HG03159 (cell line): ENCODE data around the gene ENPP3.
"Not testable (repeated sequence)": the region's sequence is repeated elsewhere in the genome, so short reads cannot be mapped to it uniquely, and the experiment has no call there.

Source experiments
- ATAC-seq: cut with Tn5 transposase; IDR thresholded peaks from one replicate; pipeline ENCODE4 v1.9.1; 2021; ENCODE audit warnings: mild to moderate bottlenecking, moderate library complexity; ENCODE audit not compliant: unreplicated experiment

The ENPP3 gene

DNA sequence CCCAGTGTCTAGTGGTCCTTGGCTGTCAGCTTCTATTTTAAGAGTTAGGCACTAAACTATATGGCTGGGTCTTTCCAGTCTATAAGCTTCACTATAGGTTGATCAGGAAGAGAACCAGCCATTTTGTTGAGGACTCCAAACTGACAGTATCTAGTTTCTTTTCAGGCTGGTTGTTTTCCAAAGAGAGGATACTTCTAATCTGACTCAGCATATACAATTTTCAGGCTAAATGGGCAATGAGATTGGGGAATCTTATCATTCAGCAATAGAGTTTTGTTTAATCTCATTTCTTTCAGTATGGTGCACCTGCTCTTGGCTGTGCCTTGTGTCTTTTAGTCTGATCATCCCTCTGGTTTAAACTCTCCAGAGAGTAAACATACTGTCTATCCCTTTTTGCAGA lies 94.1 kb downstream of the ENPP3 start:
- ATAC-seq: no peak

DNA sequence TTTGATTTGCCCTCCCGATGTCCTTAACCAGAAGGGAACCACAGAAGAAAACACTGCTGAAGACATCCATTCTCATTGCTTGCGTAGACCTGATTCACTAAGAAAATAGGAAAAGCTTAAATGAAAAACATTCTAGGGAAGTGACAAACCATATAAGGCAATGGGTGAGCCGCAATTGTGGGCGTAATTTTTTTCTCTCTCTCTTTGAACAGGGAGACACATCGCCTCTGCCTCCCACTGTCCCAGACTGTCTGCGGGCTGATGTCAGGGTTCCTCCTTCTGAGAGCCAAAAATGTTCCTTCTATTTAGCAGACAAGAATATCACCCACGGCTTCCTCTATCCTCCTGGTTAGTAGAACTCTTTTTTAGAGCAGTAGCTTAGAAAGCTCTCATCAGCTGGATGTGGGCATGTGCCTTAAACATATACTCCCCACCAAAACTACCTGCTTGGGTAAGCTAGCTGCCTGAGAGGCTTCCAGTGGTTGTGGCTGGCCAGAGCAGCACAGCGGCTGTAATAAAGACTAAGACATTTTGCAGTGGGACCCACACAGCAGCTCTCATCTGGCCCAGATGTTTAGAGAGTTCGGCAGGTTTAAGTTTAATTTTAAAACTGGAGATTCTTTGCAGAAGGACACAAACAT lies 96.4 kb downstream of the ENPP3 start:
- ATAC-seq: no peak

DNA sequence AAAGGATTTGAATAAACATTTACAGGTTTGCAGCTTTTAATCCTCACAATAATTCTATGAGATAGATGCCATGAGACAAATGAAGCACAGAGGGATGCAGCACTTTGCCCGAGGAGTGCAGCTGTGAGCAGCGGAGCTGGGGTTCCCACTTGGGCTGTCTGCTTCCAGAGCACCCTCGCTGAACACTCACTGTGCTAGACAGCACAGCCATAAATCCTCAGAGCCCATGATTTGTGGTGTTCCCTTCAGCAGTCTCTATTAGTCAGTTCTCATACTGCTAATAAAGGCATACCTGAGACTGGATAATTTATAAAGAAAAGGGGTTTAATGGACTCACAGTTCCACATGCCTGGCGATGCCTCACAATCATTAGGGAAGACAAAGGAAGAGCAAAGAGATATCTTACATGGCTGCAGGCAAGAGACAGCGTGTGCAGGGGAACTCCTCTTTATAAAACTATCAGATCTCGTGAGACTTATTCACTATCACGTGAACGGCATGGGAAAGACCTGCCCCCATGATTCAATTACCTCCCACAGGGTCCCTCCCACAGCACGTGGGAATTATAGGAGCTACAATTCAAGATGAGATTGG lies 99.0 kb downstream of the ENPP3 start:
- no peak for ATAC-seq

DNA sequence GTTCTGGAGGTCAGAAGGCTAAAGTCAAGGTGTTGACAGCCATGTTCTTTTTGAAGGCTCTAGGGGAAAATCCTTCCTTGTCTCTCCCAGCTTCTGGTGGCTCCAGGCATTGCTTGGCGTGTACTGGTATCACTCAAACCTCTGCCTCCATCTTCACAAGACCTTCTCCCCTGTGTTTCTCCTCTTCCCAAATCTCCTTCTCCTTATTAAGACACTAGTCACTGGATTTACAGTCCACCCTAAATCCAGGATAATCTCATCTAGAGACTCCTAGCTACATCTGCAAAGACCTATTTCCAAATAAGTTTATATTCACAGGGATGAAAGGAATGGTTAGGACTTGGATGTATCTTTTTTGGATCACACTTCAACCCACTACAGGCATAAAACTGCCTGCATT lies 99.7 kb downstream of the ENPP3 start:
- no peak for ATAC-seq

DNA sequence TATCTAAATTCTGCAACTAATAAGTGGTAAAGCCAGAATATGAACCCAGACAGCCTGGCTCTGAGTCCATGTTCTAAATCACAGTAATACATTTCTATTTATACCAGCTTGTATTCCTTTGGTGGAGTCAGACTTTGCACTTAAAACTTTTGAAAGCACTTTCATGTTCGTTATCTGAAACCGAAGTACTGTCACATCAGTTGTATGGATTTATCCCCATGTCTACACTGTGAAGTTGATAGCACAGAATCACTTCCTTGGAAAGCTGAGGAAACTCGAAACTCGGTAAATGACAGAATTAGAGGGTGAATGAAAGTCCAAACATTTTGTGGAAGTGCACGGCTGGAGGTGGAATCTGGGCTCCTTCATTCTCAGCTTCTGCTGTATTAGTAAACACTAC lies 102.0 kb downstream of the ENPP3 start:
- no peak for ATAC-seq

DNA sequence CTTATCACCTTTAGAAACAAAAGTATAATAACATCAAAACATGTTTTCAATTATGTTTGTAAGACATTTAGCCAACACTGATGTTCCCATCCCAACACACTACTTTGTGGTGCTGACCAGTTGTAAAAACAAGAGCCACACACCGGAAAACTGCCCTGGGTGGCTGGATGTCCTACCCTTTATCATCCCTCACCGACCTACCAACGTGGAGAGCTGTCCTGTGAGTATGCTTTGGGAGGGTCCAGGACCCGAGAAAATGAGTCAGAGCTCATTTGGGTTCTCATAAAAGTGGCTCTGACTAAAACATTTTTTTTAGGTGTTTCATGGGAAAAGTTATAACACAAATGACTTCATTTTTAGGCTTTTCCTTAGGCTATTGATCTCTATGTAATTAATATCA lies 103.1 kb downstream of the ENPP3 start:
- no peak for ATAC-seq

DNA sequence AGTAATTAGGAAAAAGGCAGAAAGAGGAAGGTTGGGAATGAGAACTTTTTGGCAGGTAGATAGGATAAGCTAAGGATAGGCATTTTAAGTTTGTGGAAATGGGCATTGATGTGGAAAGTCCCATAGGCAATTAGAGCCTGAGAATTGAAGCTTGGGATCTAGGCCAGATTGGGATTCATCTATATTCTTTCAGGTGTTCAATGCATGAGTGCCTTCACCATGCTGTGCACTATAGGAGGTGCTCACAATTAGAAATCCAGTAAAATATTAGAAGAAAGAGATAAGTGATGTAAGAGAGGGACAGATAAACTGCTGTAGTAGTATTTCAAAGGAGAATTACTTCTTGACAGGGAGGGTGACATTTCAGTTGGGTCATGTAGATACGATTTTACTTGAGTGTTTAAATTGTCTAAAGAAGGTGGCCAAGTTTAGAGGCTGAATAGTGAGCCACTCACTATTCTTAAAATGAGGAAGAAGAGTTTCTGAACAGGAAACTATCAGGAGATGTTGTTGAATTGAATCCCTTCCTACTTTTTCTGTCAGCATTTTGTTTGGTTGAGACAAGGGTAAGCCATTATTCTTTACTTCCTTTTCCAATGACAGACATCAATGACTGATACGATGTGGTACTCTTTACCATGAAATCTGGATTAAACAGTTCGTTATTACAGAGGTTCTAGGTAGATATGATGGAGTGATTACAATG lies 104.7 kb downstream of the ENPP3 start:
- ATAC-seq: no peak

DNA sequence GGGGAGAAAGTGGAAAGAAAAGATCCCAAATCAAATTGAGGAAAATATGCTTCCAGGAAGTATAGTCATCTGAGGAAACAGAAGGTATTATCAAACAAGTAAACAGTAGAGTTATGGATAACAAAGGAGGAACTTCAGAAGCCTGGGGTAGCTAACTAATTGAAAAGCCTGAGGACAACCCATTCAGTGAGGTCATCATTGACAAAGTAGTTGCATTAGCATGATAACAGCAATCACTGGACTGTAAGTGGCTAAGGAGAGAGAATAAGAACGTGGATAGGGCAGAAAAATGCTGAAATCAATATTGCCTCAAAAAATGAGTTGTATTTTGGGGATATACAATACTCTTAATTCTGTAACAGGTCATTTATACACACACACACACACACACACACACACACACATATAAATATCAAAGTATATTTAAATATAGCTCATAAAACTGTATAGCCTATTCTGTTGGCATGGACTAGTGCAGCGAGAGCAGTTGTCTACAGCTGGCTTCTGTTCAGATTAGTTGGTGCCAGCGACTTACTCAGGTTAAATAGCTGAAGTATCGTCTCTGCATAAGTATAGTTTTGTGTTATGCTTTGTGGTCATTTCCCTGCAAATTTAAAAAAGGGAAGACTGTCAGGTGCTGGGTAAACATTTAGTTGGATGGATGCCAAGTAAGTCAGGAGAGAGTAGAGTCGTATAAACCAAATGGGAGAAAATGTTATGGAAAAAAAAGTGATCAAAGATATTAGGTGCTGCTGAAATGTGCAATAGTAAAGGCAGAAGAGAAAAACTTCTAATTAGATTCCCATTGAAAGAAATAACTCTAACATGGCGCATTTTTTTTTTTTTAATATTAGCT lies 107.6 kb downstream of the ENPP3 start:
- ATAC-seq: no peak

DNA sequence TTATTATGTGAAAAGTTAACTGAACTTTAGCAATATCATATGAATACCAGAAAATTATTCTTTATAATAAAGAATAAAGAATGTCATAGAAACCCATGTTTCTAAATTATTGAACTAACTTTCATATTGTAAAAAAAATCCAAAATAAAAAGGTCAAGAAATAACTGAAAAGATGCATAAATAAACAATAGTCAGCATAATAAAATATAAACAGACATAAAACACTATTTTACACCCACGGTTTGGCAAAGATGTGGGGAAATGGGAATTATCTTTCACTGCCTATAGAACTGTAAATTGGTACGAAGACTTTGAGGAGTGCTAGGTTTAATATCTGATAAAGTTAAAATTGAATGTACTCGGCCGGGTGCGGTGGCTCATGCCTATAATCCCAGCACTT lies 108.4 kb downstream of the ENPP3 start:
- no peak for ATAC-seq

DNA sequence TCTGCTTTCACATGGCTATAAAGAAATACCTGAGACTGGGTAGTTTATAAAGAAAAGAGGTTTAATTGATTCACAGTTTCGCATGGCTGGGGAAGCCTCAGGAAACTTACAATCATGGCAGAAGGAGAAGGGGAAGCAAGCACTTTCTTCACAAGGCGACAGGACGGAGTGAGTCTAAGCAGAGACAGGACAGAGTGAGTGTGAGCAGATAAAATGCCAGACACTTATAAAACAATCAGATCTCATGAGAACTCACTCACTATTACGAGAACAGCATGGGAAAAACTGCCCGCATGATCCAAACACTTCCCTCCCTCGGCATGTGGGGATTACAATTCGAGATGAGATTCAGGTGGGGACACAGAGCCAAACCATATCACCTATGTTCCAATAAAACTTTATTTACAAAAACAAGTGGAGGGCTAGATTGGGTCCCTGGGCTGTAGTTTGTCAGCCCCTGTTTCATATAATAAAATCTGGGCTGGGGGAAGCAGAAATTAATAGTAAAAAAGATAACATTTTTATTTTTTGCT lies 110.8 kb downstream of the ENPP3 start:
- no peak for ATAC-seq

DNA sequence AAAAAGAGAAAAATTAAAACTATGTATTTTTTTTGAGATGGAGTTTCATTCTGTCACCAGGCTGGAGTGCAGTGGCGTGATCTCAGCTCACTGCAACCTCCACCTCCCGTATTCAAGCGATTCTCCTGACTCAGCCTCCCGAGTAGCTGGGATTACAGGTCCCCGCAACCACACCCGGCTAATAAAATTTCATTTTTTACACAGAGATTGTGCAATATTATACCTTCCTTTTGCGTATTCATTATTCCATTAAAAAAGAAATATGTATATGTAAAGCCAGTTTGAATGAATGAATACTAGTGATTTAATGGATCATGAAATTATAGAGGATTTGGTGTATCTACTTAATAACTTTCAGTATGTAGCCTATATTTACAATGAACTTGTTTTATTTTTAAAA lies 111.9 kb downstream of the ENPP3 start:
- no peak for ATAC-seq

DNA sequence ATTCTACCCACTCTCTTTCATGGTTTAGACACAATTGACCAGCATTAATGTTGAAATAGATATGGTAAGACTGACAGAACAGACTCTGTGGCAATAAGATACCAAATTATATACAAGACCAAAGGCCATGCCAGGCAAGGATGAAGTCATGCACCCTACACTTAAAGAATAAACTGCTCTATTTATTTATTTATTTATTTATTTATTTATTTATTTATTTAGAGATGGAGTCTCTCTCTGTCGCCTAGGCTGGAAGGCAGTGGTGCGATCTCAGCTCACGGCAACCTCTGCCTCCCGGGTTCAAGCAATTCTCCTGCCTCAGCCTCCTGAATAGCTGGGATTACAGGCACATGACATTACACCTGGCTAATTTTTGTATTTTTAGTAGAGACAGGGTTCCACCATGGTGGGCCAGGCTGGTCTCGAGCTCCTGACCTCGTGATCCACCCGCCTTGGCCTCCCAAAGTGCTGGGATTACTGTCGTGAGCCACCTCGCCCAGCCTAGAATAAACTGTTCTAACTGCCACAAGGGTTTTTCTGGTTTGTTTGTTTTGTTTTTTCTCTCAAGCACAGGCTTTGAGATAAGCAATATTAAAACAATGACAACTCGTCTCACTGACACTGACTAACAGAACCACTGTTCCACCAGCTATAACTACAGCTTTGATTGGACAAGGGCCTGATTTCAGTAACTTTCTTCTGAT lies 114.1 kb downstream of the ENPP3 start:
- not testable (repeated sequence) for ATAC-seq

DNA sequence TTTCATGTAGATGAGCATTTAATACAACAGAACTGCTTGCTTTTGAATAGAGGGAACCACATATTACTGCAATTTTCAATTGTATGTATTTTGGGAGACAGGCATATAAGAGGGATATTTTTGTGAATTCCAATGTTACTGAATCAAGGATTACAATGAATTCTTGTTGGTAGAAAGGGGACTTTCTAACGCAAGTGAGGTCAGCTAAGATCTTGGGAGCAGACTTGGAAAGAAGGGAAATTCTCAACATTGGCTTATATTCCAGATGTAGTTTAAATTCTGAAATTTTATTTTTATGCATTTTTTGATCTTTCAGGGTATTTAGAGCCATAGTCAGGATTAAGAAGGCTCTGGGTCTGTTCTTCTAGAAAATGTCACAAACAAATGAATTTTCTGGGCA lies 117.0 kb downstream of the ENPP3 start:
- no peak for ATAC-seq

DNA sequence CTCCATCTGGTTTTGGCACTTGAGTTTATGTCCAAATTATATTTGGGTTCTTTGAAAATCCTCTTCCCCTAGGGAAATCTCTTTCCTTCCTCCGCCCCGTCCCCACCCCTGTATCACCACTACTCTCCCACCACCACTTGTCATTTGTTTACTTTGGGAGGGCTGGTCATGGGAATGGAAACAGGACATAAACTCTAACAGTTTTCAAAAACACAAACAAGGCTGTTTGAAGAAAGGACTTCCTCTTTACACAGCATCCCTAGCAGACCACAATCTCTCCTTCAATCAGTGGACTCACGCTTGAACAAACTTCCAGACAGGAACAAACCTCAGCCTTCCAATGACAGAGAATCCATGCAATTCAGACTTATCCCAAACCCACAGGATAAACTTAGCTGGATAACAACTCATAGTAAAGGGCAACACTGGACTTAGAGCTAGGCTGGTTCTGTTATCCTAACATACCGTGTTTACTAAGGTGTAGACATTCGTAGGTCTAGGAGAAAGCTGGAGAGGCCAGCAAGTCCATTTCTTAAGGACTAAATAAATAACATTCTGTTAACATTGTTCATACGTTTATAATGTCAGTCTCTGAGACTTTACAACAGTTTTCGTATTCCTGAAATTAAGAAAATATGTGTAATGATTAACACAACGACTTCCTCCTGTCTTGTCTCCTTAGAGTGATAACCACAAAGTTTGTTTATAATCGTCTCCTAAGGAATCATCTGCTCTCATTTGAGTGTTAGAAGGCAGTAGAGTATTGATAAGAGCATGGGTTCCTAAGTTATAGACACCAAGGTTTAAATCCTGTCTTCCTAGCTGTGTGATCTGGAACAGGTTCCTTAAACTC lies 117.8 kb downstream of the ENPP3 start:
- ATAC-seq: no peak

DNA sequence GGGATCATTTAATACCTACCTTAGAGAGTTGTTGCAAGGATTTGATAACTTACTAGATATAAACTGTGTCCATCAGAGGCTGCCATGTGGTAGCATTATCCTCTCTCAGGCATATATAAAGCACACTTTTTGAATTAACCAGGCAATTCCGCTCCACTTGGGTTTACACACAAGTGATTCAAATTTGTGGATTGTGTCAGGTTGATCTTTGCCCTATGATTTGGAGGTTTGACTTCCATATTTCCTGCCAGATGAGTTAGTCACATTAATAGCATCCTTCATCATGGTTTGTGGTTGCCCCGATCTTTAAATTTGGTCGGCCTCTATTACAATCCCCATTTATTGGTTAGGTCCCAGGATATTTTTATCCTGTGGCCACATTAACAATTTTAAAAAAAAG lies 118.5 kb downstream of the ENPP3 start:
- no peak for ATAC-seq

DNA sequence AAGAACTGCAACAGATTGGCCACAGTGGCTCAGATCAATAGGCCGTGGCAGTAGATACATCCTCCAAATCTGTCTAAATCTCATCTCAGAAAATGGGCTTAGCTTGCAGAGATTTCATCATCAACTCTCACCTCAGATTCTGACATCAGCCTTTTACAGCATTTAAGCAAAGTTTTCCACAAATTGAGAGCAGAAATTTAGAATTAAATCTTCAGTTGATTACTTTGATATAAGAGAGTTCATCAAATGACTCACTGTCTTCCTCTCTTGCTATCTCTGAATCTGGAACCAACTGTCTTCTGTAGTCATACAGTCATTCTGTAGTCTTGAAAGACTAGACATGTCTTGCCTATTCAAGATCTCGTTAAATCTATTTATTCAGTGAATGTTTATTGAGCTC lies 118.9 kb downstream of the ENPP3 start:
- no peak for ATAC-seq

DNA sequence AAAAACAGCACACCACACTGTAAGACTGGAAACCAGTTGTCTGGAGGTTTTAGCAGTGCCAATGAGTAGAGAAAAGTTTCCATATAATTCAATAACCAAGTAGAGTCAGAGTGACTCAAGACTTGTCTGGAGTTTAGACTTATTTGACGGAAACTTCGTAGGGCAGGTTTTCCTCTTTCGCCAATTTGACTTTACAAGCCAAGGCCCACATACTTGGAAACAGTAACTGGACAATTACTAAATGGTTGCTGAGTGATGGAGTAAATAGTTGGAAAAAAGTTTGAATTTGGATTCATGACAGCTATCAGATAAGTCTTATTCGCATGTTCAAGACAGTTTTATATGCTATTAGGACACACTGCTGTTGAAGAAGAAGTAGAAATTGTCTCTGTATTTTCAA lies 121.8 kb downstream of the ENPP3 start:
- ATAC-seq: no peak

DNA sequence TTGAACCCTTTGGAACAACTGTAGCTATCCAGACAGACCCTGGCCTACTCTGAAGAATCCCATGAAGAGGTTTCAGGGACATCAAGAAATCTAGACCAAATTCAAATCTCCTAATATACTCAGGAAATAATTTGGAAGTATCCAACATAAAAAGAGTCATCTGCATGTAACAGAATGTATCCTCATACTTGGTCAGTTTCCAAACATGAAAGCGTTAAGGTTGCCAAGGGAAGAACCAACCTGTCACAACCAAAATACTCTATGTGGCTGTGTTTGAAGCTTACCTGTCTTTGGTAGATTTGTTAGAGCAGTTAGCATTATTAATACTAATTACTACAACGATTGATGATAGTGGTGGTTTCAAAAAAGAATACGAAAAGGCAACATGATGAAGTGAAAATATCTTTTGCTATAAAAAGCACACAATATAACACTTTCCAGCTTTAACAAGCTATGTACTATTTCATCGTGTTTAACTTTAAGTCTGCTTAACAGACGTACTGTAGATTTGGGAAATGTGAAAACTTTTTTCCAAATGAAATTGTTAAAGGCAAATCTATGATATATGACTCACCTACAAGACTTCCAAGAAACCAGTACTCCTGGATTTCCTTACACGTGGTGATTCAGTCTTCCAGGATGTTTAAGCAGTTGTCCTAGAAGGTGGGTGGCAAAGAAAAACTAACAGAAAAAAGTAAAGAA lies 124.1 kb downstream of the ENPP3 start:
- no peak for ATAC-seq

DNA sequence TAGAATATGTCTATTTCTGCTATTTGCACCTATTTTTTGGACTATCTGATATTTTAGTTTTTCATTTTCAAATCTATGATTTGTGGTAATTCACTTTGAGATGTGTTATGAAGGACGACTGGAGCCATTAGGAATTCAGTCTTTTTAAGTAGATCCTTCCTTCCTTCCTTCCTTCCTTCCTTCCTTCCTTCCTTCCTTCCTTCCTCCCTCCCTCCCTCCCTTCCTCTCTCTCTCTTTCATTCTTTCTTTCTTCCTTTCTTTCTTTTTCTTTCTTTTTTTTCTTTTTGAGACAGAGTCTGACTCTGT lies 124.6 kb downstream of the ENPP3 start:
- no peak for ATAC-seq
